ENCODE measurements around the gene DYNC1I2. TPM values are rescaled to one million over a fixed set of nuclear protein-coding genes. Genes with fewer than 3 reads are reported as not detected.

DYNC1I2 gene
- 10 to 100 TPM; 46.3 to 48.9 TPM for total RNA-seq

- peak; percentile 78 for DNase-seq
- Mint-ChIP-seq H3K4me1 (peaks cover 17% of the 10 kb centered on the region), H3K9me3 (no peaks in the 10 kb centered on the region), H3K4me3 (peak within 1 kb of the TSS; percentile 79), H3K36me3 (peaks cover 12% of the 10 kb centered on the region), H3K27ac (peak within 1 kb of the TSS; percentile 81), H3K27me3 (peaks cover 8% of the 10 kb centered on the region)
- POLR2A ChIA-PET = interaction anchor here (0.5 kb wide), 1 partner anchor 1762 kb away, joined by 3 read pairs; no protein-coding TSS in a partner anchor
- peak; percentile 81 for ATAC-seq (ENCODE audit: low read depth)
These were observed at the start of gene DYNC1I2 for GRCh38 chr2:171687287-171688128. TSS of gene DYNC1I2 (plus strand) at chr2:171687469. CDS start at chr2:171690156, 2,687 bp downstream.

GRCh38 chr2:171651667-171652415 lies 35.4 kb upstream of the DYNC1I2 start:
- no peak overlapping the region for H3K27ac Mint-ChIP-seq
- ATAC-seq (ENCODE audit: low read depth) = no peak

GRCh38 chr2:171652416-171652785 lies 34.9 kb upstream of the DYNC1I2 start:
- Mint-ChIP-seq H3K27me3 (peaks cover 44% of the 10 kb centered on the region), H3K4me3 (no peak overlapping the region), H3K9me3 (peaks cover 8% of the 10 kb centered on the region), H3K4me1 (no peaks in the 10 kb centered on the region), H3K36me3 (no peaks in the 10 kb centered on the region), H3K27ac (no peak overlapping the region)
- POLR2A ChIA-PET = no interaction called here
- DNase-seq = no peak
- no peak for ATAC-seq (ENCODE audit: low read depth)

More at GRCh38 chr2:171651667-171652415, 35.4 kb upstream of the DYNC1I2 start:
- H3K36me3 Mint-ChIP-seq = no peaks in the 10 kb centered on the region
- peaks cover 8% of the 10 kb centered on the region for H3K9me3 Mint-ChIP-seq
- H3K4me3 Mint-ChIP-seq = no peak overlapping the region
- H3K4me1 Mint-ChIP-seq = no peaks in the 10 kb centered on the region
- POLR2A ChIA-PET = no interaction called here
- no peak for DNase-seq
- H3K27me3 Mint-ChIP-seq = peaks cover 39% of the 10 kb centered on the region

GRCh38 chr2:171655586-171655985 lies 31.7 kb upstream of the DYNC1I2 start:
- H3K27ac Mint-ChIP-seq = no peak overlapping the region
- H3K27me3 Mint-ChIP-seq = peaks cover 45% of the 10 kb centered on the region
- POLR2A ChIA-PET = no interaction called here
- no peaks in the 10 kb centered on the region for H3K36me3 Mint-ChIP-seq
- ATAC-seq (ENCODE audit: low read depth) = no peak
- no peak overlapping the region for H3K4me3 Mint-ChIP-seq
- H3K9me3 Mint-ChIP-seq = peaks cover 4% of the 10 kb centered on the region
- DNase-seq = no peak
- H3K4me1 Mint-ChIP-seq = no peaks in the 10 kb centered on the region

- Mint-ChIP-seq H3K27ac (no peak overlapping the region), H3K4me3 (no peak overlapping the region), H3K4me1 (no peaks in the 10 kb centered on the region), H3K36me3 (no peaks in the 10 kb centered on the region), H3K9me3 (no peaks in the 10 kb centered on the region), H3K27me3 (peaks cover 45% of the 10 kb centered on the region)
- ATAC-seq (ENCODE audit: low read depth) (no peak), DNase-seq (no peak)
- POLR2A ChIA-PET = no interaction called here
These were observed 20.2 kb upstream of the DYNC1I2 start for GRCh38 chr2:171667041-171667440.

GRCh38 chr2:171668183-171668582 lies 19.1 kb upstream of the DYNC1I2 start:
- POLR2A ChIA-PET = no interaction called here
- Mint-ChIP-seq H3K4me1 (no peaks in the 10 kb centered on the region), H3K27ac (no peak overlapping the region), H3K36me3 (no peaks in the 10 kb centered on the region), H3K4me3 (no peak overlapping the region), H3K9me3 (no peaks in the 10 kb centered on the region), H3K27me3 (peaks cover 42% of the 10 kb centered on the region)
- DNase-seq (no peak), ATAC-seq (ENCODE audit: low read depth) (no peak)

GRCh38 chr2:171669121-171669520 lies 18.1 kb upstream of the DYNC1I2 start:
- Mint-ChIP-seq H3K27ac (no peak overlapping the region), H3K9me3 (no peaks in the 10 kb centered on the region), H3K4me3 (no peak overlapping the region), H3K27me3 (peaks cover 39% of the 10 kb centered on the region), H3K36me3 (no peaks in the 10 kb centered on the region), H3K4me1 (no peaks in the 10 kb centered on the region)
- DNase-seq = no peak
- POLR2A ChIA-PET = no interaction called here
- no peak for ATAC-seq (ENCODE audit: low read depth)

- Mint-ChIP-seq H3K27ac (no peak overlapping the region), H3K4me1 (no peaks in the 10 kb centered on the region), H3K9me3 (no peaks in the 10 kb centered on the region), H3K27me3 (peaks cover 34% of the 10 kb centered on the region), H3K4me3 (no peak overlapping the region), H3K36me3 (no peaks in the 10 kb centered on the region)
- POLR2A ChIA-PET = no interaction called here
- no peak for ATAC-seq (ENCODE audit: low read depth)
- DNase-seq = no peak
These were observed 16.6 kb upstream of the DYNC1I2 start for GRCh38 chr2:171670655-171671054.

GRCh38 chr2:171671867-171672266 lies 15.4 kb upstream of the DYNC1I2 start:
- POLR2A ChIA-PET = no interaction called here
- Mint-ChIP-seq H3K9me3 (no peaks in the 10 kb centered on the region), H3K4me3 (no peak overlapping the region), H3K27me3 (peaks cover 29% of the 10 kb centered on the region), H3K4me1 (no peaks in the 10 kb centered on the region), H3K27ac (no peak overlapping the region), H3K36me3 (no peaks in the 10 kb centered on the region)
- DNase-seq (no peak), ATAC-seq (ENCODE audit: low read depth) (no peak)

GRCh38 chr2:171673905-171674304 lies 13.4 kb upstream of the DYNC1I2 start:
- Mint-ChIP-seq H3K9me3 (no peaks in the 10 kb centered on the region), H3K36me3 (no peaks in the 10 kb centered on the region), H3K4me1 (no peaks in the 10 kb centered on the region), H3K4me3 (no peak overlapping the region), H3K27me3 (peaks cover 28% of the 10 kb centered on the region), H3K27ac (no peak overlapping the region)
- DNase-seq (no peak), ATAC-seq (ENCODE audit: low read depth) (no peak)
- POLR2A ChIA-PET = no interaction called here

- DNase-seq = no peak
- no peak for ATAC-seq (ENCODE audit: low read depth)
- Mint-ChIP-seq H3K9me3 (no peaks in the 10 kb centered on the region), H3K4me3 (no peak overlapping the region), H3K36me3 (no peaks in the 10 kb centered on the region), H3K27me3 (peaks cover 22% of the 10 kb centered on the region), H3K4me1 (no peaks in the 10 kb centered on the region), H3K27ac (no peak overlapping the region)
- POLR2A ChIA-PET = no interaction called here
These were observed 11.4 kb upstream of the DYNC1I2 start for GRCh38 chr2:171675810-171676345.

GRCh38 chr2:171678619-171679018 lies 8.7 kb upstream of the DYNC1I2 start:
- Mint-ChIP-seq H3K4me3 (no peak overlapping the region), H3K27ac (no peak overlapping the region), H3K27me3 (peaks cover 19% of the 10 kb centered on the region), H3K4me1 (no peaks in the 10 kb centered on the region), H3K9me3 (no peaks in the 10 kb centered on the region), H3K36me3 (no peaks in the 10 kb centered on the region)
- no peak for DNase-seq
- no peak for ATAC-seq (ENCODE audit: low read depth)
- POLR2A ChIA-PET = no interaction called here

- H3K4me3 Mint-ChIP-seq = peak overlapping the region; percentile 79
- H3K27me3 Mint-ChIP-seq = peaks cover 3% of the 10 kb centered on the region
- peak; percentile 12 for ATAC-seq (ENCODE audit: low read depth)
- POLR2A ChIA-PET = no interaction called here
- H3K4me1 Mint-ChIP-seq = peaks cover 17% of the 10 kb centered on the region
- DNase-seq = no peak
- H3K36me3 Mint-ChIP-seq = peaks cover 15% of the 10 kb centered on the region
- H3K27ac Mint-ChIP-seq = peak overlapping the region; percentile 81
- no peaks in the 10 kb centered on the region for H3K9me3 Mint-ChIP-seq
These were observed 828 bp downstream of the DYNC1I2 start for GRCh38 chr2:171688129-171688465.

GRCh38 chr2:171692331-171692730 lies 5.1 kb downstream of the DYNC1I2 start:
- Mint-ChIP-seq H3K27ac (no peak overlapping the region), H3K4me1 (peaks cover 19% of the 10 kb centered on the region), H3K36me3 (peaks cover 38% of the 10 kb centered on the region), H3K4me3 (no peak overlapping the region), H3K9me3 (no peaks in the 10 kb centered on the region), H3K27me3 (no peaks in the 10 kb centered on the region)
- ATAC-seq (ENCODE audit: low read depth) (no peak), DNase-seq (no peak)
- POLR2A ChIA-PET = no interaction called here
